HEK293 (cell line): ENCODE data around the gene PLPPR1.

Source experiments
- TCF7L2 ChIP-seq: IDR thresholded peaks from 2 replicates; pipeline ENCODE4 v1.6.1; 2011; ENCODE audit warnings: low read depth, mild to moderate bottlenecking, inconsistent platforms, low read length, moderate library complexity, borderline replicate concordance
- ZNF302 ChIP-seq: fragments of 450-650 bp; formaldehyde crosslinking; IDR thresholded peaks from 2 replicates; pipeline ENCODE4 v1.5.1; 2016; ENCODE audit warnings: missing biosample characterization, missing genetic modification characterization, low read depth
- TF ChIP-seq, protein P1 (sequence below): fragments of 450-650 bp; formaldehyde crosslinking; IDR thresholded peaks from 2 replicates; pipeline ENCODE4 v1.5.1; 2016; ENCODE audit warnings: missing biosample characterization, missing genetic modification characterization

DNA sequence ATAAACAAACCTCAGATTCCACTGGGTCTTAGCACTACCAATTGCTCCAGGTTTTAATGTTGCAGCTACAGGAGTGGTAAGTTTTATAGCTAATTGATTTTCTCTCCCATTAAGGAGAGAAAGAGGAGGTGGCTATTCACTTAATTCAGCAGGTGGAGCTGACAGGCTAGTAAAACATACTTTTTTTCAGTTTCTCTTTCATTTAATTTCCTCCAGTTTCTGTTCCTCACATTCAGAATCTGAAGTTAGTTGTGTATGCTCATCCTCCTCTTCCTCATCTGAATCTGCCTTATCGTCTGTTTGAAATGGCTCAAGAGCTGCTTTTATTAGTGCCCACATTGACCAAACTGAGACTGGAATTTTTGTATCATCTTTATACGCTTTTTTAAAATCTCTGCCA lies 98.0 kb downstream of the PLPPR1 start:
- no peak for TF ChIP-seq ZNF302 (tag by site-specific recombination)
- TF ChIP-seq, protein P1, sequence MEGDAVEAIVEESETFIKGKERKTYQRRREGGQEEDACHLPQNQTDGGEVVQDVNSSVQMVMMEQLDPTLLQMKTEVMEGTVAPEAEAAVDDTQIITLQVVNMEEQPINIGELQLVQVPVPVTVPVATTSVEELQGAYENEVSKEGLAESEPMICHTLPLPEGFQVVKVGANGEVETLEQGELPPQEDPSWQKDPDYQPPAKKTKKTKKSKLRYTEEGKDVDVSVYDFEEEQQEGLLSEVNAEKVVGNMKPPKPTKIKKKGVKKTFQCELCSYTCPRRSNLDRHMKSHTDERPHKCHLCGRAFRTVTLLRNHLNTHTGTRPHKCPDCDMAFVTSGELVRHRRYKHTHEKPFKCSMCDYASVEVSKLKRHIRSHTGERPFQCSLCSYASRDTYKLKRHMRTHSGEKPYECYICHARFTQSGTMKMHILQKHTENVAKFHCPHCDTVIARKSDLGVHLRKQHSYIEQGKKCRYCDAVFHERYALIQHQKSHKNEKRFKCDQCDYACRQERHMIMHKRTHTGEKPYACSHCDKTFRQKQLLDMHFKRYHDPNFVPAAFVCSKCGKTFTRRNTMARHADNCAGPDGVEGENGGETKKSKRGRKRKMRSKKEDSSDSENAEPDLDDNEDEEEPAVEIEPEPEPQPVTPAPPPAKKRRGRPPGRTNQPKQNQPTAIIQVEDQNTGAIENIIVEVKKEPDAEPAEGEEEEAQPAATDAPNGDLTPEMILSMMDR (tag by site-specific recombination), result no peak
- no peak for TF ChIP-seq TCF7L2
